ENCODE results near the gene RAPGEF4.

The RAPGEF4 gene

GRCh38 chr2:172986040-172986439, 250.4 kb downstream of the RAPGEF4 start:
- no peak for TF ChIP-seq REST (IDR thresholded peaks at IDR 0.05; ENCODE audit: insufficient read depth in 1 of 2, low read depth in 2 of 2, low read length in 2 of 2)
- TF ChIP-seq SIN3A (IDR thresholded peaks at IDR 0.05; ENCODE audit: borderline replicate concordance, insufficient read depth, low read length), result no peak
- TF ChIP-seq FOXP2 (optimal IDR thresholded peaks at IDR 0.05; ENCODE audit: borderline replicate concordance, extremely low read depth, extremely low read length, insufficient read depth), result no peak
- no peak for TF ChIP-seq TAF1 (IDR thresholded peaks at IDR 0.05; ENCODE audit: borderline replicate concordance, insufficient read depth, low read length)
- no peak for TF ChIP-seq POLR2AphosphoS5 (IDR thresholded peaks at IDR 0.05; ENCODE audit: low read depth, low read length)

GRCh38 chr2:172988728-172989127, 253.1 kb downstream of the RAPGEF4 start:
- no peak for TF ChIP-seq FOXP2 (optimal IDR thresholded peaks at IDR 0.05; ENCODE audit: borderline replicate concordance, extremely low read depth, extremely low read length, insufficient read depth)
- TF ChIP-seq TAF1 (IDR thresholded peaks at IDR 0.05; ENCODE audit: borderline replicate concordance, insufficient read depth, low read length), result no peak
- TF ChIP-seq REST (IDR thresholded peaks at IDR 0.05; ENCODE audit: insufficient read depth in 1 of 2, low read depth in 2 of 2, low read length in 2 of 2), result no peak
- no peak for TF ChIP-seq SIN3A (IDR thresholded peaks at IDR 0.05; ENCODE audit: borderline replicate concordance, insufficient read depth, low read length)
- no peak for TF ChIP-seq POLR2AphosphoS5 (IDR thresholded peaks at IDR 0.05; ENCODE audit: low read depth, low read length)

- TF ChIP-seq FOXP2 (optimal IDR thresholded peaks at IDR 0.05; ENCODE audit: borderline replicate concordance, extremely low read depth, extremely low read length, insufficient read depth) (no peak), REST (IDR thresholded peaks at IDR 0.05; ENCODE audit: insufficient read depth in 1 of 2, low read depth in 2 of 2, low read length in 2 of 2) (no peak), TAF1 (IDR thresholded peaks at IDR 0.05; ENCODE audit: borderline replicate concordance, insufficient read depth, low read length) (no peak), POLR2AphosphoS5 (IDR thresholded peaks at IDR 0.05; ENCODE audit: low read depth, low read length) (no peak), SIN3A (IDR thresholded peaks at IDR 0.05; ENCODE audit: borderline replicate concordance, insufficient read depth, low read length) (no peak)
These were observed 255.4 kb downstream of the RAPGEF4 start for GRCh38 chr2:172991031-172991430.

GRCh38 chr2:172993139-172993538, 257.5 kb downstream of the RAPGEF4 start:
- TF ChIP-seq POLR2AphosphoS5 (IDR thresholded peaks at IDR 0.05; ENCODE audit: low read depth, low read length), result no peak
- no peak for TF ChIP-seq SIN3A (IDR thresholded peaks at IDR 0.05; ENCODE audit: borderline replicate concordance, insufficient read depth, low read length)
- no peak for TF ChIP-seq TAF1 (IDR thresholded peaks at IDR 0.05; ENCODE audit: borderline replicate concordance, insufficient read depth, low read length)
- no peak for TF ChIP-seq FOXP2 (optimal IDR thresholded peaks at IDR 0.05; ENCODE audit: borderline replicate concordance, extremely low read depth, extremely low read length, insufficient read depth)
- TF ChIP-seq REST (IDR thresholded peaks at IDR 0.05; ENCODE audit: insufficient read depth in 1 of 2, low read depth in 2 of 2, low read length in 2 of 2), result no peak
